H1 (cell line): Measurements from ENCODE around the gene TLR4.

Experiments
- CHD2 ChIP-seq: IDR thresholded peaks from 2 replicates; pipeline ENCODE4 v1.6.1; 2012; ENCODE audit warnings: low read length, improper control_type of control experiment
- CTCF ChIP-seq, 3 experiments: IDR thresholded peaks; 1 replicate in 2 of 3; 2 replicates in 1 of 3; pipeline versions ENCODE4 v1.5.1 to v1.6.1; 2011; ENCODE audit warnings: low read length in 3 of 3, mild to moderate bottlenecking in 3 of 3, inconsistent platforms in 2 of 3, low read depth in 1 of 3, moderate library complexity in 1 of 3; ENCODE audit not compliant: insufficient read depth in 1 of 3; ENCODE audit errors: control extremely low read depth in 1 of 3
- POLR2A ChIP-seq, 2 experiments: IDR thresholded peaks; 1 replicate in 1 of 2; 2 replicates in 1 of 2; pipeline ENCODE4 v1.6.1; 2011; ENCODE audit warnings: low read depth in 2 of 2, low read length in 2 of 2, mild to moderate bottlenecking in 2 of 2; ENCODE audit errors: control extremely low read depth in 1 of 2
- RFX5 ChIP-seq: IDR thresholded peaks from 2 replicates; pipeline ENCODE4 v1.6.1; 2011; ENCODE audit warnings: low read depth, low read length, improper control_type of control experiment, borderline replicate concordance
- SP1 ChIP-seq: IDR thresholded peaks from 2 replicates; pipeline ENCODE4 v1.6.1; 2011; ENCODE audit warnings: low read depth, low read length
- YY1 ChIP-seq: IDR thresholded peaks from 2 replicates; pipeline ENCODE4 v1.6.1; 2011; ENCODE audit warnings: low read depth, mild to moderate bottlenecking, low read length

GRCh38 chr9:117768750-117769395, 64.7 kb downstream of the TLR4 start:
- TF ChIP-seq YY1 = no peak
- TF ChIP-seq RFX5 = no peak
- no peak for TF ChIP-seq POLR2A (IDR thresholded peaks at IDR 0.05; ENCODE audit: control extremely low read depth in 1 of 2, low read depth in 2 of 2, low read length in 2 of 2)
- TF ChIP-seq CTCF (IDR thresholded peaks at IDR 0.05; ENCODE audit: control extremely low read depth in 1 of 3, insufficient read depth in 1 of 3, low read depth in 1 of 3, low read length in 3 of 3) = no peak
- 0 out of 2 replicates have a peak, but pooled peaks have one; percentile 13 for TF ChIP-seq SP1
- TF ChIP-seq CHD2 = no peak
